Measurements from ENCODE around the gene NELFCD.

NELFCD gene

DNA sequence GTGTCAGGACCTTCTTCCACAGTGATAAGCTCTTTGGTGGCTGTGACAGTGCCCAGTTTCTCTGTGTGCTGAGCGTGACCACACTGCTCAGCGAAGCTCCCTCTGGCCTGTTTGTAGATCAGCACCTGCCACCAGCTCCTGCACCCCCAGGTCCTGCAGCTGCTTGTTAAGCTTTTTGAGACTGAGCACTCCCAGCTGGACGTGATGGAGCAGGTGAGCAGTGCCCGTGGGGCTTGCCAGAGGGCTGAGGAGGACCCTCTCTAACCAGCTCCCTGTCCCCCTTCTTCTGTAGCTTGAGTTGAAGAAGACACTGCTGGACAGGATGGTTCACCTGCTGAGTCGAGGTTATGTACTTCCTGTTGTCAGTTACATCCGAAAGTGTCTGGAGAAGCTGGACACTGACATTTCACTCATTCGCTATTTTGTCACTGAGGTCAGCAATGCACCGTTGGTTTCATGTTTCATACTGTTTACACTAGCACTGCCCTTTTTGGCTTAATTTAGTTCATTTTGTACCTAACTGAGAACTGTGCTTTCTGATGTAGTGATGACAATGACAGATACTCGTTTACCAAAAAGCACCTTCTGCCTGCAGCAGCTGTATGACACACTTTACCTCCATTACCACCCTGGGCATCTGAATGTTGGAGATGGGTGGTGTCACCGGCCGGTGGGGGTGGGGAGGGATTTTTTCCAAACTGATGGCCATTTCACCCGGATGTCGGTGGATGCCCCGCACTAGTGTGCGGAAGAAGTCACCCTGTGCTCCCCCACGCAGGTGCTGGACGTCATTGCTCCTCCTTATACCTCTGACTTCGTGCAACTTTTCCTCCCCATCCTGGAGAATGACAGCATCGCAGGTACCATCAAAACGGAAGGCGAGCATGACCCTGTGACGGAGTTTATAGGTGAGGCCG is 12.5 kb downstream of the NELFCD start:
- DNase-seq (ENCODE audit: low spot score) = no peak

DNA sequence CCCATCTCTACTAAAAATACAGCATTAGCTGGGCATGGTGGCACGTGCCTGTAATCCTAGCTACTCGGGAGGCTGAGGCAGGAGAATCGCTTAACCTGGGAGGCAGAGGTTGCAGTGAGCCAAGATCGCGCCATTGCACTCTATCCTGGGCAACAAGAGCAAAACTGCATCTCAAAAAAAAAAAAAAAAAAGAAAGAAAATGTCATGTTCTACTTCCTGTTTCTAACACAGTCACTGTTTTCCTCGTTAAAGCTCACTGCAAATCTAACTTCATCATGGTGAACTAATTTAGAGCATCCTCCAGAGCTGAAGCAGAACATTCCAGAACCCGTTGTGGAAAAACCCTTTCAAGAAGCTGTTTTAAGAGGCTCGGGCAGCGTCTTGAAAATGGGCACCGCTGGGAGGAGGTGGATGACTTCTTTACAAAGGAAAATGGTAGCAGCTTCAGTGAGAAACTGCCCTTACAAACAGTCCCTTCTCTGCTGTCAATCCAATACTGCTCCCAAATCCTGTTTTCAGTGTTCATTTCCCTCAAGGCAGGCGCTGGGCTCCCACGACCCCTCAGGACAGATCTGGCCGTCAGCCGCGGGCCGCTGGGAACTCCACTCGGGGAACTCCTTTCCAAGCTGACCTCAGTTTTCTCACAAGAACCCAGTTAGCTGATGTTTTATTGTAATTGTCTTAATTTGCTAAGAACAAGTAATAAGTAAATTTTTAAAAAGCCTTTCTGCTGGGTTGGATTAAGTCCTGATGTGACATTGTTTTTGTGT is 13.5 kb downstream of the NELFCD start:
- DNase-seq (ENCODE audit: low spot score) = no peak

DNA sequence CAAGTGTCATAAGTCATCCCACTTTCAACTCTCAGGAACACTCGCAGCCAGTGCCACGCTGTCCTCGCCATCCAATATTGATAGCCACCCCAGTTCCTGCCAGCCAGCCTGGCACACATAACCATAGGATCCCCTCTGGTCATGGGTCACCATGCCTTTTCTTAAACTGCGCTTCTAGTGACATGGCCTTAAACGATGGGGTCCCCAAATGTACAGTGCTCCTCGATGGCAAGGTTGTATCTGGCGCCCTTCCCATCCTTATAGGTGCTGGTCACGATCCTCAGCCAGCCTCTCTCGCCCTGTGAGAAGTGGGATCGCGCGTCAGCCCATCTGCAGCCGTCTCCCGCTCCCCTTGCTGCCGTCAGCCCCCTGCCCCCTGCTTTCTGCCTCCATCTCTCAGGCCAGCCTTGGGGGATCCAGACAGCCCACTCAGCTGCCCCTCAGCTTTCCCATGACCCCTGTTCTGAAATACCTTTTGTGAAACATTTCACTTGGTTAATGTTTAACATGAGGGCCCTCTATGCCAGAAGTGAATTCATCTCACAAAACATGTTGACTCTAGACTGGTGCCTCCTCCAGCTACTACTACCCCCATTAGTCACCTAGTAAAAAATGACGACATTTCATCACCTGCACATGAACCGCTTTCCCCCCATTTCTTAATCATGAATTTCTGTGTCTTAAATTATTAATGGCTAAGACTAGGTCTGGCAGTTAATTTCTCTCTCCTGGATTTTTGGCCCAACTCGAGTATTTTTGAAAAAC is 14.6 kb downstream of the NELFCD start:
- no peak for DNase-seq (ENCODE audit: low spot score)

DNA sequence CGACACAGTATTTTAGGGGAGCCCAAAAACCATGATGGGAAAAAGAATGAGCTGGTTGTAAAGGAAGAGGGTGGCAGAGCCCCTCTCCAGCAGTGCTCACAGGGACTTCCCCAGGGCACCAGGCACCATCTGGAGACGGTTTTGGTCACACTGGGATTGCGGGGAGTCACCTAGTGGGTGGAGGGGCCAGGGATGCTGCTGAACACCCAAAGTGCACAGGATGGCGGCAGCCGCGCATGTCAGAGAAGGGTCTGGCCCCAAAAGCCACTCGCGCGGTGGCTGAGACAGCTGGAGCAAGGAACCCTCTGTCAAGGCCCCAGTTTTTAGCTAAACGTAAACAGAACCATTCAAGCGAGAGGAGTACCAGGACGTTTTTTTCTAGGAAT is 15.2 kb downstream of the NELFCD start:
- no peak for DNase-seq (ENCODE audit: low spot score)

DNA sequence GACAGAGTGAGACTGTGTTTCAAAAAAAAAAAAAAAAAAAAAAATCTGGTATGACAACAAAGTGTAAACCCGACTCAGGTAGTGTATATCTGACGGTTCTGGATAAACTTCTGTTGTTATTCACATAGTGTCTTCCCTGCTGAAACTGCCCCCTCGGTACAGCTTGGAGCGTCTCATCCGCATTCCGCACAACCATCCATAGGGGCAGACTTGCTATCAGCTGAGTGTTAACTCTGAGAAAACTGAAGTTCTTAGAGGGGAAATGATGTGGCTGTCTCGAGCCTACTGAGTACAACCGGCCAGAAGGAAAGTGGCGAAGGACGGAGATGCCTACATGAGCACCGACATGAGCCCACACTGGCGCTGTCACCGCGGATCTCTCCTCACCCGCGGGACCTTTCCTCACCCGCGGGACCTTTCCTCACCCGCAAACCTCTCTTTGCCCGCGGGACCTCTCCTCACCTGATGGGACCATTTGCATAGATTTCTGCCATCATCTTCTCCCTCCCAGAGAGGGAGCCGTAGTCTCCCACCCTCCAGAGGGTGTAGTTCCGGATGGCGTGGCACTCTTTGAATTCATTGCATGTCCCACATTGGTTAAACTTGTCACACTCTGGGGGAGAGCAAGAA is 16.2 kb downstream of the NELFCD start:
- DNase-seq (ENCODE audit: low spot score) = no peak

DNA sequence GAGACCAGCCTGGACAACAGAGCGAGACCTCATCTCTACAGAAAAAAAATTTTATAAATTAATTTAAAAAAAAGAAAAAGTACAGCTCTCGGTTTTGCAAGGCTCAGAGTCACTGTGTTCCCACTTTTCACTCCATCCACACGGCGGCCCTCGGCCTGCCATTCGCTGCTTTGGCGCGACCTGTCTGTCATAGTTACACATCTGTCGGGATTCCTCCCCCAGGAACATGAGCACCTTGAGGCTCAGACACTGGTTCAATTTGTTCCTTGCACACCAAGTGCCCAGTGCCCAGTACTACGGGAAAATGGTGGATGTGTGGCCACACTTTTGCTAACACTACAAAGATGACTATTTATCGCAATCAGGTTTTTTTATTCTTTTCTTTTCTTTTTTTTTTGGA is 17.6 kb downstream of the NELFCD start:
- no peak for DNase-seq (ENCODE audit: low spot score)

DNA sequence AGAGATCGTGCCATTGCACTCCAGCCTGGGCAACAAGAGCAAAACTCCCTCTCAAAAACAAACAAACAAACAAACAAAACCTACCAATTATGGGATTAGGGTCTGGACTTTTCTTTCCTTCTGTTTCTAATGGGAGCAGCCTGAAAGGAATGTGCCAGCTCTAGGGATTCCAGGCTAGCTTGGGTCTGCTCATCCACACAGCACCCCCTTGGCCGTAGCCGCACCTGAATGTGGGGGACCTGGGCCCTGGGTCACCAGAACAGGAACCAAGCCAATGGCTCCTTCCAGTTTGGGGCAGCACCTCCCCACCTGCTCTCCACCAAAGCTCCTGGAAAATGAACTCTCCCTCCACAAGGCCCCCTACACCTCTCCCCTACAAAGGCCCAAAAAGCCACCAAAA is 19.3 kb downstream of the NELFCD start:
- DNase-seq (ENCODE audit: low spot score) = no peak

DNA sequence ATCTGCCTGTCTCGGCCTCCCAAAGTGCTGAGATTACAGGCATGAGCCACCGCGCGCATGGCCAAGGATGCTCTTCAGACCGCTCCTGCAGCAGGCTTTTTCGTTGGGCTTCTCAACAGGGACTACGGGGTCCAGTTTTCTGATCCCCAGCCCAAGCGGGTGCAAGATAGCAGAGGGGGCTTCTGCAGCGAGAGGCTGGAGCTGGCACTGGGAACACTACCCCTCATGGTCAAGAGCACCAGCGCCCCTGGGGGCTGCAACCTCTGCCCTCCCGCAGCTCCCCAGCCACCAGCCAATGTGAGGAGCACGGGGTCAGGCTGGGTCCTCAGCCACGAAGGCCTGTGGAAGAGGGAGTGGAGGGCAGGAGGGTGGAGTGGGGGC is 20.0 kb downstream of the NELFCD start:
- no peak for DNase-seq (ENCODE audit: low spot score)

DNA sequence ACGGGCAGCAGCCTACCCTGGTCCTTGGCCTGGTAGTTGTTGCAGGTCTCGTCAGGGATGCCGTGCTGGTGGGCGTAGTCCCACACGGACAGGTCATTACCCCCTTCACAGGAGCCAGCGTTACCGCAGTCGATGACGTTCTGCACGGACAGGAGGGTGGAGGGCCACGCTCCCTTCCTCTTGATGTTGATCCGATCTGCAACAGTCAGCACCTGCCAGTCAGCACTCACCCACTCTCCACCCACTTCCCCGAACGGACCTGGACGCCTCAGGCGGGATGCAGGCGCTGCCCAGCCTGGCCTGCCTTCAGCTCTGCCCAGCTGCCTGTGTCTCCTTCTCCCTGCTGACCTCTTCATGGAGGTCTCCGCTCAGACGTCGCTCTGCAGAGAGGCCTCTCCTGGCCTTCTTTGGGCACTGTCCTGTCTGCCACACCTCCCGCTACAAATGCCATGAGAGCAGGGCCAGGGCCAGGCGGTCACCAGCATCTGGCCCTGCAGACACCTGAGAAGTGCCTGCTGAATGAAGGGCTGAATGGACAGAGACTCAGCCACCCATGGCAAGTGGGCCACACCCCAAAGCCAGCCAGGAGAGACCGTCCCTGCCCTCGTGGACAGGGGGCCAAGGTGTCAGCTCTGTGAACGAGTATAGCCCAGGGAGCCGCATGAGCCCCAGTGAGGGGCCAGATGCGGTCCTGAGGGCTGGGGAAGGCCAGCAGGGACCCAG is 20.6 kb downstream of the NELFCD start:
- no peak for DNase-seq (ENCODE audit: low spot score)

DNA sequence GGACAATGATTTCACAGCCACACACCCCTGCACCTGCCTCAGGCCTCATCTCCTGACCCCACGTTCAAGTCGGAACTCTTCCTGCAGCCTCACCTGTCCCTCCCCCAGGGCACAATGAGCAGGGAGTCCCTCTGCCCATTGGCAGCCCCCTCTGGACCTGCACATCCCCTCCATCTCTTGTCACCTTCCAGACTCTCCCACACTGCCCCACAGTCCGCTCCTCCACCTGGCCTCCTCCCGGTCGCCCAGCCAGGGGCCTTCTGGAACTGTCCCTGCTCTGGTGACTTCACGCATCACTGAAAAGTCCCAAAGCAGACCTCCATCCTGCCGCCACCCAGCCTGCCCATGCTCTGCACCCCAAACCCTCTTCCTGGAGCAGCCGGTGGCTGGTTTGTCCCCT is 21.3 kb downstream of the NELFCD start:
- no peak for DNase-seq (ENCODE audit: low spot score)

DNA sequence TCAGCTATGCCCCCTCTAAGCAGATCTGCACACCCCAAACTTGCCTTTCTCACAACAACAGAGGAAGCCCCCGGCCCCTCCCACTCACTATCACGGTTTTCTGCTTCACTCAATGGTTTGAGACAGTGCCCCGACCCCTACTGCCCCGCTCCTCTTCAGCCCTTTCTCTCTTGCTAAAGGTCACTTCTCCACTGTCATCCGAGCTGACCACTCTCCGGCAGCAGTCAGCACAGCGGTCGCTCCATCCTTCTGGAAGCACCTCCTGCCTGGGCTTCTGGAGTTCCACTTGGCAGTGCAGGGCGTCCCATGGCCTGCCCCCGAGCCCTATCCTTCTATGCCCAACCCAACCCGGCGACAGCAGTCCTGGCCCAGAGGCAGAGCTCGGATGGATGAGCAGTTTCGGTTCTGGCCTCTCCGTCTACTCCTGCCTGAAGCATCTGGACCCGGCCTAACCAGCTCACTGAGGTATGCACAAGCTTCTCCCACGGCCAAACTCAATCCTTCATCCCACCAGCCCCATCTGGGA is 21.9 kb downstream of the NELFCD start:
- DNase-seq (ENCODE audit: low spot score) = no peak

DNA sequence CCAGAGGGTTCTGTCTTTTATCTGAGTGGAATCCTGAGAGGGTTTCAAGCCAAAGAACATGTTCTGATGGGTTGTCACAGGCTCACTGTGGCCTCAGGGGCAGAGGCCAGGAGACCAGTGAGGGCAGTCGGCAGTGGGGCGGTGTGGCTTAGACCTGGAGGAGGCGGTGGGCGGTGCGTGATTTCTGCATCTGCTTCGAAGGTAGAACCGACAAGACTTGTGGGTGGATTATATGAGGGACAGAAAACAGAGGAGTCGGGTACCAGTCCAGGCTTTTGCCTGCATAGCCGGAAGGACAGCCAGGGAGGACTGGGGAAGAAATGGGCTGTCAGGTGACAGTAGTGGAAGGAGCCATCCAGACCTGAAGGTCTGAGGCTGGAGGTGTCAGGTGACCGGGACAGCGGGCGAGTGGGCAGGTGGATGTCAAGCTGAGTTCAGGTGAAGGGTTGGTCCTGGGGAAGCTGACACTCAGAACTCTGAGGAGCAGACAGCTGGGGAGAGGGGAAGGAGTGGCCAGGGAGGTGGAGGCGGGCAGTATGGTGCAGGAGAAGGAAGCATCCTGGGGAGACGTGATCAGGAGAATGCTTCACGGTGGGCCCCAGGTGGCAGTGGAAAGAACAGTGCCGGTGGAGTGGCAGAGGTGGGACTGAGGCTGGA is 22.9 kb downstream of the NELFCD start:
- no peak for DNase-seq (ENCODE audit: low spot score)

DNA sequence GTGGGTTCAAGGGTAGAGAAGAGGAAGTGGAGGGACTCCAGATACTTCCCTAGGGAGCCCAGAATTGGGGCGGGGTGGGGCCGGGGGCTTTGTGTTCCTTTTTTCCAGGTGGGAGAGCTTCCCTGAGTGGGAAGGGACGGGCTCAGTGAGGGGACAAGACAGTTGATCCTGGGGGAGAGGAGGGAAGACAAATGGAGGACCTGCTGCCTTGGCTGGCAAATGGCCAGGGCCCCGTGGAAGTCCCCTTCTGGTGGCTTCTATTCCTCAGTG is 23.4 kb downstream of the NELFCD start:
- no peak for DNase-seq (ENCODE audit: low spot score)

DNA sequence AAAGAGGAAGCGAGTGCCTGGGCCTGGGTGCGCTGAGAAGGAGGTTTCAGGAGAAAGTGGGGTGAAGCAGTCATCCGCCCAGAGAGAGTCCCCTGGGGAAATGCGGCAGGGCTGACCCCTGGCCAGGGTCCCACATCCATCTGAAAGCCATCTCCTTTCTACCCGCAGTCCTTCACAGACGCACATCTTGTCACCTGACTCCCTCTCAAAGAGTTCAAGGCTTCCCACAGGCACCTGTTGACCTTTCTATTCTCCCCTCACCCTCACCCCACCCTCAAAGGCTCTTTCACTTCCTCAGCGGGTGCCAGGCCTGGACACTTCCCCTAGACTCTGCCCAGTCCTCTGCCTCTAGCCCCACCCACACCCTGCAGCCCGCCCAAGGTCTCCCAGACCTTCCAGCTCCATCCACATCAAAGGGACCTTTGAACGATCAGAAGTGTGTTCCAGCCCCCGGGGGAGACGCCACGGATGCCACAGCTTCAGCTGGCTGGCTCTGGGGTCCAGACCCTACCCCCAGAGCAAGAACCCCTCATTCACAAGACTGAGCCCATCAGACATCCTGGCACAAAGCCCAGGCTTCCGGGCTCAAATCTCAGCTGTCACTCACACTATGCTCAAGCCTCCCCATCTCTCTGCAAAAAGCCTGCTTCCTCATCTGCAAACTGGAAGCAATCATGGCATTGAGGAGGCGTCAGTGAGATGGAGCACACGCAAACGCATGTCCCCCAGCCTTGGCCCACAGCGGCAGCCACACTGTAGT is 23.9 kb downstream of the NELFCD start:
- DNase-seq (ENCODE audit: low spot score) = no peak

DNA sequence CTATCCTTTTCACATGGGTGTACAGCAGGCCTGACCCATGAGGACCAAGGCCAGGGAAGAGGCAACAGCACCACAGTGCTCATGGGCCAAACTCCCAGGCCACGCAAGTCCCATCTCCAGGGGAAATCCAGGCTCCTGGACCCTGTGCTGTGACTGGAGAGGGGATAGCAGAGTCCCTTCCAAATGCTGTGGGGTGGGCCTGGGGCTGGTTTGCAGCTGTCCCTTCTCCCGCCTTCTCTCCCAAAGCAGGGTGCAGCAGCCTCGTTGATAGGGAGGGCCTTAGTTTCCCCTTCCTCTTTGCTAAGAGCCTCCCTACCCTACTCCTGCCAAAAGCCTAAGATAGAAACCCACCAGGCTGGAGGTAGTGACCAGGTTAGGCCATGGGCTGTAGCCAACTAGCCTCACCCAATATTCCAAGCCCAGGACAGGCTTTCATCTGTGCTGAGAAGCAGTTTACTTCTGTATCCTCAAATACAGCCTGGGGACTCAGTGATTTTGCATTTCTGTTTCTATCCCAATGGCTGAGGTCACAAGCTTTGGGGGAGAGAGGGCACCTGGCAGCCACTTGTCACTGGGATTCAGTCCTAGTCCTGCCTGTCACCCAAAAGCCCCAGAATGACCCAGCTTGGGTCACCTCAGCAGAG is 24.6 kb downstream of the NELFCD start:
- no peak for DNase-seq (ENCODE audit: low spot score)

DNA sequence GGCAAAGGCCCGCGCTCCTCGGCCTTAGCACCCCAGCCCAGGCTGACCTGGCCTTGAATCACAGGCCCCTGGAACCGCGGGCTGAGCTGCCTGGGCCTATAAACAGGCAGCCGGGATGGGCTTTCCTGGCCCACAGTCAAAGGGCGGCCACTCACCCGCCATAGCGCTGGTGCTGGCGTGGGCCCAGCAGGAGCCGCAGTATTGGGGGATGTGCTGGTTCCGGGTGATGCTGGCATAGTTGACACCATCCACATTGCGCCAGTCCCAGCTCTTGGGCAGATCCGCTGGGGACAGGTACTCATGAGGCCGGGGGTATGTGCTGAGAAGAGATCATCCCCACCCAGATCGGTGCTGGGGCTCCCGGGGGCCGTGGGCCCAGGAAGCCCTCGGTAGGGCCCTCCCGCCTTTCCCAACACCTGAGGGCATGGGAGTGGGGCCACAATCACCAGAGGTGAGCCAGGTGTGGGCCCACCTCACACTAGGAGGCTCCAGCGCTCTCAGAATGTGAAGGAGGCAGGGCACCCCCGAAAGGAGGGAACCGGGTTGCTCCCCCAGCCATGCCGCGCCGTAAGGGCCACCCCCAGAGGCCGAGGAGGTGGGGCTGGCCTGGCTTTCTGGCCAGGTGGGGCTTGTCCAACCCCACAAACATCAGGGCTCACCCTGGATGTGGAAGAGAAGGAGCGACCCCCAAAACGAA is 25.3 kb downstream of the NELFCD start:
- DNase-seq (ENCODE audit: low spot score) = no peak

DNA sequence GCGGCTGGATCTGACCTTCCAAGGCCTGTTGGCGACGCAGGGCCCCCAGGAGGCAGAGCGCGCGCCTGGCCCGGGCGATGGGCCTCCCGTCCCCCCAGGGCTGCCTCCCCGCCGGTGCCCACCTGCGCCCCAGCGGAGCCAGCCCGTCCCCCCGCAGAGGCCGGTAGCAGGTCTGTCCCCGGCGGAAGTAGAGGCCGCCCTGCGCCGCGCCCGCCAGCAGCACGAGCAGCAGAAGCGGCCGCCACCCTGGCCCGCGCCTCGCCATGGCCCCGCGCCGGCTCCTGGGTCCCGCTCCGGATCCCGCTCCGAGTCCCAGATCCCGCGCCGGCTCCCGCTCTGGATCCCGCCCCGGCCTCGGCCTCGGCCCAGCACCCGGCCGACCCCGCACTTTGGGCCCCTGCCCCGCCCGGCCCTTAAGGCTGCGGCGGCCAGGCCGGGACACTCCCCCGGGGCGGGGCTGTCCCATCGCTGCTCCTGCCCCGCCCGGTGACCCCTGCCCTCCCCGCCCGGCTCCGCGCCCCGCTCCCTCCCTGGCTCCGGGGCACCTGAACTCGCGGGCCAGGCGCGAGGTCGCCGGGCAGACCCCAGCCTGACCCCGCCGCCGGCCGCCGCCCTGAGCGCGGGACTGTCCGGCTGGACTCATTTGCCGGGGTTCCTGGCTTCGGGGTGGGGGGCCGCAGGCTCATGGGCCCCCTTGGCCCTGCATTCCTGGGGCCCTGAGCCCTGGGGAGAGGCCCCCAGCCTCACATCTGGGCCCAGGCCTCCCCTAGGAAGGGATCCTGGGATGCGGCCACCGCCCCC is 26.0 kb downstream of the NELFCD start, which contains the start of gene CTSZ:
Gene CTSZ, minus strand, starts transcription at position 391 of the 801 bp plus-strand sequence. Its CDS starts 126 bp downstream, at position 265.
- no peak for DNase-seq (ENCODE audit: low spot score)

Measured in SK-N-DZ (cell line).